Activated T-cell treated with anti-CD3 and anti-CD28 coated beads for 24 hours (primary cell): ENCODE measurements around the gene CCL28.
"Not testable (repeated sequence)": the region's sequence is repeated elsewhere in the genome, so short reads cannot be mapped to it uniquely, and the experiment has no call there.

ENCODE experiments used
- DNase-seq: peaks from one replicate; pipeline ENCODE4 v3.0.0-alpha.2; 2020; ENCODE audit warnings: low read depth

Gene CCL28

DNA sequence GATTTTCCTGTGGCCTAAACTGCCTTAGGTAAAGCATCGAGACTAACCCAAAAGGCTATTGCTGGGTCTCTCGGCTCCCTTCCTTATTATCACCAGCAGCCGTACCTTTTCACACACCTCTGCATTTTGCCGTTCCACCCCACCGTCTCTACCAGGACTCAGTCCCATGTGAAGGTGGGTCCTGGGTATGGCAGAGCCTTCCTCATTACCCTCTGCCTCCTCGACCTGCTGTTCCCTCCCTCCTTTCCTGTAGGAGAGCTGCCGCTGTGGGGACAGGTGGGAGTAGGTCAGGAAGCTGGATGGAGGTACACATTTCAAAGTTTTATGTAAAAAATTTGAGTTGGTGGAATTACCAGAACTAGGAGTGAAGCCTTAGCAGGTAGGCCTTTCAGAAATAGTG is 1.8 kb downstream of the CCL28 start:
- no peak for DNase-seq

- DNase-seq = no peak
Observed at GRCh38 chr5:43409809-43410271, 2.4 kb downstream of the CCL28 start.

DNA sequence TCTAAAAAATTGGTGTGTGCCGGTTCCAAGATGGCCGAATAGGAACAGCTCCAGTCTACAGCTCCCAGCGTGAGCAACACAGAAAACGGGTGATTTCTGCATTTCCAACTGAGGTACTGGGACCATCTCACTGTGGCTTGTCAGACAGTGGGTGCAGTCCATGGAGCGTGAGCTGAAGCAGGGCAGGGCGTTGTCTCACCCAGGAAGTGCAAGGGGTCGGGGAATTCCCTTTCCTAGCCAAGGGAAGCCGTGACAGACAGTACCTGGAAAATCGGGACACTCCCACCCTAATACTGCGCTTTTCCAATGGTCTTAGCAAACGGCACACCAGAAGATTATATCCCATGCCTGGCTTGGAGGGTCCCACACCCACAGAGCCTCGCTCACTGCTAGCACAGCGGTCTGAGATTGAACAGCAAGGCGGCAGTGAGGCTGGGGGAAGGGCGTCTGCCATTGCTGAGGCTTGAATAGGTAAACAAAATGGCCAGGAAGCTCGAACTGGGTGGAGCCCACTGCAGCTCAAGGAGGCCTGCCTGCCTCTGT is 9.6 kb downstream of the CCL28 start:
- not testable (repeated sequence) for DNase-seq

- DNase-seq = no peak
Observed at GRCh38 chr5:43401827-43402226, 10.4 kb downstream of the CCL28 start.

DNA sequence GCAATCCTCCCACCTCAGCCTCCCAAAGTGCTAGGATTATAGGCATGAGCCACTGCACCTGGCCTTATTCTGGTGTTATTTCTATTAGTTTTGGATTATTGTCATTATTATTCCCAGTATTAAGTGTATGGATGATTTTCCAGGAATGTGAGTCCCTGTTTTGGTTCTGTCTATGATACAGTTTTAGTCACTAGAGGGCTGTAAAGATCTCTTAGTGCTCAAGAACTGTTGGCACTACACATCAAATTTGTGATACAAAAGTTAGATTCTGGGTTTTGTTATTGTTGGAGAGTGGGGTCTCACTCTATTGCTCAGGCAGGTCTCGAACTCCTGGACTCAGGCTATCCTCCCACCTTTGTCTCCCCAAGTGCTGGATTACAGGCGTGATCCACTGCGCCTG is 12.1 kb downstream of the CCL28 start:
- no peak for DNase-seq

DNA sequence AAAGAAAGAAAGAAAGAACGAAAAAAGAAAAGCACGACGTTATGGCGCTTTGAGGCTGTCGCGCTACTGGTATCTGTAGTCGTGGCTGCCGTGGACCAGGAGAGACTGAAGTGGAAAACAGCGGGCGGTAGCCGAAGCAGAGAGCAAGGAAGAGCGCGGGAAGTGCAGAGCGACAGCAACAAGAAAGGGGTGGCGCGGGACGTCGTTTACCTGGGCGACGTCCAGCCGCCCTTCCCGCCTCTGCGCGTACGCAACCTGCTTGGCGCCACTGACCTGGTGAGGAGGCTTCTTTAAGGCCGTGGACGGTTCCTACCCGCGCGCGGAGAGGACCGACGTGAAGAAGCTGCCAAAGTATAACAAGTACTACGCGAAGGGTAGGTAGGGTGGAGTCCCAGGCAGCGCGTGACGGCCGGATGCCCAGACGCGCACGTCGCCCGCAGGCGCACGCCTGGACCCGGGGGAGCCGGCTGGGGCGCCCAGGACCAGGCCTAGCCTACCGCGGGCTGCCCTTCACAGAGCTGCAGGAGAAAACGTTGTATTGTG is 15.4 kb downstream of the CCL28 start:
- peak; percentile 43 for DNase-seq

GRCh38 chr5:43390471-43390870 is 21.7 kb downstream of the CCL28 start:
- no peak for DNase-seq

- DNase-seq = peak; percentile 46
Observed at GRCh38 chr5:43389679-43390329, 22.4 kb downstream of the CCL28 start.

- DNase-seq = no peak
Observed at GRCh38 chr5:43386960-43387362, 25.2 kb downstream of the CCL28 start.

GRCh38 chr5:43376496-43377140 is 35.6 kb downstream of the CCL28 start:
- DNase-seq = no peak

GRCh38 chr5:43371821-43372220 is 40.4 kb downstream of the CCL28 start:
- no peak for DNase-seq

- DNase-seq = no peak
Observed at GRCh38 chr5:43370352-43370751, 41.8 kb downstream of the CCL28 start.

GRCh38 chr5:43369651-43370050 is 42.5 kb downstream of the CCL28 start:
- no peak for DNase-seq

- no peak for DNase-seq
Observed at GRCh38 chr5:43367909-43368669, 44.1 kb downstream of the CCL28 start.

- no peak for DNase-seq
Observed at GRCh38 chr5:43367453-43367852, 44.7 kb downstream of the CCL28 start.

GRCh38 chr5:43366680-43367246 is 45.4 kb downstream of the CCL28 start:
- not testable (repeated sequence) for DNase-seq

- not testable (repeated sequence) for DNase-seq
Observed at GRCh38 chr5:43365155-43365554, 47.0 kb downstream of the CCL28 start.

DNA sequence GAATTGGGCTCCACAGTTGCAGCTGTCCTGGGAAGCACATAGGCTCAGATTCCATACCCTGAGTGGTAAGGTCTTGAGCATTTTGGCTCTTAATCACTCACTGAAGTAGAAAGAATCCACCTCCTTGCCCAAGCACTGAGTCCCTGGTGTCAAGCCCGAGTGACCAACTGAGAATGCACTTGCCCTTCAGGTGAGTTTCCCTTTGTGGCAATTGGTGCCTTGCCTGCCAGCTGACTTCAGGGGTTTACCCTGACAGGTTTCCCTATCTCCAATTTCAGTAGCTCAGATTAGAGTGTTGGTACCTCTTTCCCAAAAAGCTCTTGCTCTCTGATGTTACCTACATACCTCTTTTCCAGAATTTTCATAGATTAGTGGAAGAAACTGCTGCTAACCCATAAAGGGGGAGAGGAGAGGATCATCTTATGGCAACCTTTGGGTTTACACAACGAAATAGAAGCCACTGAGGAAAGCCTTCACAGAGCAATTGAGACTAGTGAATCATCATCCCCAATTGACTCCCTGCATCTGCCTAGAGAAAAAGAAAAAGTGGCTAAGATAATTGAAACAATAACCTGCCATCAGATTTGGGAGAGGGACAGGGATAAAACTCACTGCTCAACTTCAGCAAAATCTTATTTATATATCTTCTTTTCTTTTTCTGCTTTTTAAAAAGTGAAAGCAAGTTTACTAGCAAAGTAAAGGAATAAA is 48.6 kb downstream of the CCL28 start:
- DNase-seq = no peak

DNA sequence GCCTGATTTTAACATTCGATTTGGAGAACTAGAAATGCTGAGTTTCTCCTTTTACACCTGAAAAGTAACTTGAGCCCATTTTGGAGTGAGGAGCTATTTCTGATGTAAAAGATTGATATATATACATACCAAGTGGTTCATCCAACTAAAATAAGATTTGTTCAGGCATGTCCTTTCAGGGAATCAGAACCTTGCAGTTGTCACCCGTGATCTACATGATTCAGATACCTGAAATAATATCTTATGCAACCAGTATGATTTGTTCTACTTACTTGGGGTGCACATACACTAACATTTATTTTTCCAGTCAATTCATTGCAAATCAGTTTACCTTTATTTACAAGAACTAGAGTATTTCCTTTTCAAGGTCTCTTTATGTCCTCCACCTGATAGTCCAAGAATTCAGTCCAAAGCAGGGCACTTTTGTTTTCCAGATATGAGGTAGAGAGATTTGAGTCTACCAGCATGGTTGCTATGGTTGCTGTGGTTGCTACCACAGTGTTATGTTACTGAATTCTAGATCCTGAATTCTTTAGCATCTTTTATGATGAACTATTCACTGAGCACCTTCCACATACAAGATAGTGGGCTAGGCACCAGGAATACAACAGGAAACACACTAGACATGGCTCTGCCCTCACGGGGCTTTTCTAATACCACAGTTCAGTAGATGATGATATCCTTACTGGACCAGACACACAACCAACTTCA is 49.3 kb downstream of the CCL28 start:
- DNase-seq = no peak

- DNase-seq = no peak
Observed at GRCh38 chr5:43358726-43359125, 53.5 kb downstream of the CCL28 start.

DNA sequence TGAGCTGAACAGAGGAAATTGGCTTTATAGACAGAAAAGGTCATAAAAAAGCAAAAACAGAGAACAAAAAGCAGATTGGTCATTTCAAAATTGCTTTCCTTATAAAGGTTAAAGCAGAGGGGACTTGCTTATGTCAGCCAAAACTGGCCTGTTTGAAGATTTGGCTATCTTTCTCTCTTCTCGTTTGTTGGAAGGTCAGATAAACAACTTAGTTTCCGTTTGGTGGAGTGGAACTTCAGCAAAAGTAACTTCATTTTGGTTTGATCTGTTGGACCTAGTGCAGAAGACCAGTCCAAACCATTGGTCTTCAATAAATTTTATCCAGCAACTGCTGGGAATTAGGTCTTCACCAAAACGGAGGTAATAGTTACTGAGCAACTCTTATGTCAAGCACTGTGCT is 53.9 kb downstream of the CCL28 start:
- DNase-seq = no peak
